ENCODE data around the gene CNR1. TPM values are rescaled to one million over a fixed set of nuclear protein-coding genes. Genes with fewer than 3 reads are reported as not detected.
A peak's percentile ranks its signal among the peaks of the same experiment; 100 is the strongest.

CNR1 gene
- total and polyA plus RNA-seq, 7 donors, result under 0.01 to 27.7 (median 19.1) TPM

DNA sequence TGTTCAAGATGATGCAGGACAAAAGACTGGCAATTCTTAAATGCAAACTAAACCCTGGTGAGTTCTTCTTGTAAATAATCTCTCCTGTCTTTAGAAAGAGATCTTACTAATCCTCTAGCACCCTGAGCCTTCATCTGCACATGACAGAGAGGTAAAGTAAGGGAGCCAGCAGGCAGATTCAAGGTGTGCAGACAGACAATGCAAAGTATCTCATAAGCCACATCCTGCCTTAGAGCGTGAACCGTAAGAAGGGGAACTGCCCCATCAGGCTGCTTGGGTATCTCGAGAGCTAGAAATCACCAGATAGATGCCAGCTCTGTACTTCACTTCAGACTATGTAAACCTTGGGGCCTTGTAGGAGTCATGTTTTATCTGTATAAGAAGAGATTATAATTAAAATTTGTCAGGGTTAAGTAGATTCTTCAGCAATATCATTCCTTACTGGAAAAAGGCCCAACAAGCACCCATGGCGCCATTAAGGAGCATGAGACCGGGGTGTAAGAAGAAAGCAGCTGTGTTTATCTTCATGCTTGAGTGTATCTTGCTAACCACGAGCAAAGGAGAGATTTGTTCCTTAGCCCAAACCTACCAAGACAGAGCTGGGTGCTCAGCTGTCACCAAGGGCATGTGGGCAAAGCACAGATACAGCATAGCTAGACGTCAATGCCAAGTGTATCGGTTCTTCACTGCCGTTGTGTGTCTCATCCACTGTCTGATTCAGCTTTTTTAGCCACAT is 24.4 kb downstream of the CNR1 start:
- no peaks in the 10 kb centered on the region for H3K9me3 ChIP-seq
- H3K4me1 ChIP-seq, result peaks cover 0 to 23% (median 5%) of the 10 kb centered on the region in 4 donors
- DNase-seq, result no peak
- WGBS, 2 donors, result 66 to 91% methylated on average over 9 of the region's 9 CpGs
- H3K36me3 ChIP-seq, result peaks cover 0 to 13% (median 4%) of the 10 kb centered on the region in 4 donors
- intact Hi-C loops (cut with DNase I), result no loop called here
- H3K27ac ChIP-seq, result peak overlapping the region in 2 of 4 donors; percentile 33 to 45
- no peaks in the 10 kb centered on the region for H3K27me3 ChIP-seq
- no peak overlapping the region for H3K4me3 ChIP-seq
- TF ChIP-seq EP300 (IDR thresholded peaks at IDR 0.05) (no peak), CTCF (IDR thresholded peaks at IDR 0.05) (no peak), POLR2AphosphoS5 (IDR thresholded peaks at IDR 0.05) (no peak), POLR2A (IDR thresholded peaks at IDR 0.05) (no peak)

DNA sequence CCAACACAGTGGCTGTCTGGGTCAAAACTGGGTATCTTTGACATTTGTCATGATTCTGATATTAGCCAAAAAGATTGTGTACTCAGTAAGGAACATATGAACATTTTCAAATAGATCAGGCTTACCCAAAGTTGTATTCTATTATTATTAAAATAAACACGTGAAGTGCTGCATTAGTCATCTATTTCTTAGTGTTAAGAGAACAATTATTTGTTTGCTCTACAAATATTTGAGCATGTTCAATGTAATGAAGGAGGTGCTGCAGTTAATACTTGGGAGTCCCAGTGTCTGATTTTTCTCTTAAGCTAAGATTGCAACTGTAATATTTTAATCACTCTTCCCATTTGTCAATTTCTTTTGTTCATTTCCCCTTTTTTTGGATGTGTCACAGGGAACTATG is 28.2 kb downstream of the CNR1 start:
- TF ChIP-seq EP300 (IDR thresholded peaks at IDR 0.05) (no peak), POLR2AphosphoS5 (IDR thresholded peaks at IDR 0.05) (no peak), CTCF (IDR thresholded peaks at IDR 0.05) (no peak), POLR2A (IDR thresholded peaks at IDR 0.05) (no peak)
- intact Hi-C loops (cut with DNase I), result no loop called here
- Histone ChIP-seq H3K9me3 (no peaks in the 10 kb centered on the region), H3K27ac (peak overlapping the region in 1 of 4 donors; percentile 67), H3K27me3 (no peaks in the 10 kb centered on the region), H3K4me3 (no peak overlapping the region), H3K4me1 (peaks cover 0 to 51% (median 29%) of the 10 kb centered on the region in 4 donors), H3K36me3 (no peaks in the 10 kb centered on the region)
- DNase-seq, result no peak
- WGBS, 2 donors, result 63 to 80% methylated on average over 1 of the region's 1 CpG

- H3K27ac ChIP-seq, result peak overlapping the region in 2 of 4 donors; percentile 41 to 67
- peaks cover 0 to 59% (median 37%) of the 10 kb centered on the region in 4 donors for H3K4me1 ChIP-seq
- H3K27me3 ChIP-seq, result no peaks in the 10 kb centered on the region
- intact Hi-C loops (cut with DNase I), result no loop called here
- H3K9me3 ChIP-seq, result no peaks in the 10 kb centered on the region
- 67 to 93% methylated on average over 5 of the region's 5 CpGs for WGBS, 2 donors
- DNase-seq, result no peak
- H3K36me3 ChIP-seq, result no peaks in the 10 kb centered on the region
- H3K4me3 ChIP-seq, result no peak overlapping the region
- TF ChIP-seq EP300 (IDR thresholded peaks at IDR 0.05) (no peak), CTCF (IDR thresholded peaks at IDR 0.05) (no peak), POLR2AphosphoS5 (IDR thresholded peaks at IDR 0.05) (no peak), POLR2A (IDR thresholded peaks at IDR 0.05) (no peak)
These were observed 30.5 kb downstream of the CNR1 start for GRCh38 chr6:88135578-88136114.

GRCh38 chr6:88134575-88134974 is 31.6 kb downstream of the CNR1 start:
- H3K4me1 ChIP-seq, result peaks cover 0 to 59% (median 37%) of the 10 kb centered on the region in 4 donors
- intact Hi-C loops (cut with DNase I), result loop anchor here (5.0 kb wide), 1 partner anchor 33 kb away; the partner anchor contains the start of gene CNR1
- 78 to 90% methylated on average over 4 of the region's 4 CpGs for WGBS, 2 donors

More at GRCh38 chr6:88134575-88134974, 31.6 kb downstream of the CNR1 start:
- no peaks in the 10 kb centered on the region for H3K36me3 ChIP-seq
- H3K4me3 ChIP-seq, result no peak overlapping the region
- H3K9me3 ChIP-seq, result no peaks in the 10 kb centered on the region
- DNase-seq, result no peak
- no peaks in the 10 kb centered on the region for H3K27me3 ChIP-seq
- no peak for TF ChIP-seq POLR2AphosphoS5 (IDR thresholded peaks at IDR 0.05)
- no peak for TF ChIP-seq CTCF (IDR thresholded peaks at IDR 0.05)
- TF ChIP-seq EP300 (IDR thresholded peaks at IDR 0.05), result no peak
- no peak for TF ChIP-seq POLR2A (IDR thresholded peaks at IDR 0.05)
- H3K27ac ChIP-seq, result peak overlapping the region in 3 of 4 donors; percentile 41 to 67 (median 65)

All from sigmoid colon (tissue), 7 donors.